ENCODE data around the gene RIN3. TPM values are rescaled to one million over a fixed set of nuclear protein-coding genes. Genes with fewer than 3 reads are reported as not detected.

The RIN3 gene
- total RNA-seq, 4 donors from 2014 or later, result 4.7 to 7.9 (median 6.6) TPM

DNA sequence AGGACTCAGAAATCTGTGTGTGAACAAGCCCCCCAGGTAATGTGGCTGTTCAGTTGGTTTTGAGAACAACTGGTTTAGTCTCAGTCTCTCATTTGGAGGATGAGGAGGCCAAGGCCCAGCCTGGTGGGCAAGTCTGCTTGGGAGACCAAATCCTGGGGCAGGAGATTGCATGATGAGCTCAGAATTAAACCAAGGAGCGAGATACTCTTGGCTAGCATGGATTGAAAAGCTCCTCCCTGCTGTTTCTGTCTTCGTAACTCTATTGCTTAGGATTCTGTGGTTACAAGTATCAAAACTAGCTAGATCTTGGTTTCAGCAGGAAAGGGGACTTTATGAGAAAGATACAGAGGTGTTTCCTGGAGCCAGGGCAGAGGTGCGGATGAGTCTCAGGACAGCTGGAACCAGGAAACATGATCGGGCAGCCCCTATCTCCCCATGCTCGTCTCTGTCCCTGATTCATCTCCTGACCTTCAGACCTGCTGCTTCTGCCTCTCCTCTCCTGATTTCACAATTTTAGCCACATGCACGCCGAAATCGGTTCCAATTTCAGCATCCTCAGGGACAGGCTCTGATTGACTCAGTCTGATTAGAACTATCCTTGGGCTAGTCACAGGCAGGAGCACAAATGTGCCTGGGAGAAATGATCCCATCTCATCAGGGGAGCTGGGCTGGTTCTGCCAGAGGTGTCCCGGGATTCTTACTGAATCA lies 40.2 kb upstream of the RIN3 start:
- no peak overlapping the region for H3K4me3 ChIP-seq (replicated peaks in 1 of 3)
- peak in 1 of 2 donors; percentile 17 for DNase-seq
- intact Hi-C loops (cut with DNase I), result no loop called here
- WGBS, 2 donors, result 63 to 75% methylated on average over 9 of the region's 9 CpGs
- no peak for TF ChIP-seq POLR2A (IDR thresholded peaks at IDR 0.05)
- no peak for TF ChIP-seq CTCF (IDR thresholded peaks at IDR 0.05)
- no peaks in the 10 kb centered on the region for H3K27me3 ChIP-seq
- H3K4me1 ChIP-seq, result no peaks in the 10 kb centered on the region
- H3K27ac ChIP-seq, result peak overlapping the region in 1 of 3 donors; percentile 46
- no peaks in the 10 kb centered on the region for H3K9me3 ChIP-seq
- no peaks in the 10 kb centered on the region for H3K36me3 ChIP-seq

DNA sequence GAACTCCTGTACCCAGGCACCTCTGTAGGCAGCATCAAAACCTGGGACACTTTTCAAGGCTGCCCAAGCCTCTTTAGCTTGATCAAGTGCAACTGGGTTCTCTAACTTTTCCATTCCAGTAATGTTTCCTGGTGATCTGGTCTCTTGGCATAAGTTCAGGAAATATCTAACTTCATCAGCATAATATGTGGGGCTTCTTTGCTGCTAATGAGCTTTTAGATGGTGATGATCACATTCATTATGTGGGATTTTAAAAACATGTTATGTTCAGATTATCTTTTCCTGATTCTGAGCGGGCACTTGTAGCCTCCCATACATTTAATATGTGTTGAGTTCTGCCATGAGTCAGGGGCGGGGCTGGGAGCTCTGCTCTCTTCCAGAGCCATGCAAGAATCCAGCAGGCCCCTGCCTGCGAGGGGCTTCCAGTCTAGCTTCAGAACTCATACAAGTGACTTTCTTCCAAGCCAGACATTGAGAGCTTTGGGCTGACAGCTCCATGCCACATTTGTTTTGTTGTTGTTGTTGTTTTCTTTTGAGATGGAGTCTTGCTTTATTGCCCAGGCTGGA lies 39.5 kb upstream of the RIN3 start:
- no peaks in the 10 kb centered on the region for H3K36me3 ChIP-seq
- intact Hi-C loops (cut with DNase I), result no loop called here
- H3K9me3 ChIP-seq, result no peaks in the 10 kb centered on the region
- no peak for DNase-seq
- no peak overlapping the region for H3K4me3 ChIP-seq (replicated peaks in 1 of 3)
- 92 to 95% methylated on average over 3 of the region's 3 CpGs for WGBS, 2 donors
- H3K27ac ChIP-seq, result peak overlapping the region in 1 of 3 donors; percentile 46
- no peaks in the 10 kb centered on the region for H3K27me3 ChIP-seq
- H3K4me1 ChIP-seq, result no peaks in the 10 kb centered on the region
- no peak for TF ChIP-seq CTCF (IDR thresholded peaks at IDR 0.05)
- no peak for TF ChIP-seq POLR2A (IDR thresholded peaks at IDR 0.05)

DNA sequence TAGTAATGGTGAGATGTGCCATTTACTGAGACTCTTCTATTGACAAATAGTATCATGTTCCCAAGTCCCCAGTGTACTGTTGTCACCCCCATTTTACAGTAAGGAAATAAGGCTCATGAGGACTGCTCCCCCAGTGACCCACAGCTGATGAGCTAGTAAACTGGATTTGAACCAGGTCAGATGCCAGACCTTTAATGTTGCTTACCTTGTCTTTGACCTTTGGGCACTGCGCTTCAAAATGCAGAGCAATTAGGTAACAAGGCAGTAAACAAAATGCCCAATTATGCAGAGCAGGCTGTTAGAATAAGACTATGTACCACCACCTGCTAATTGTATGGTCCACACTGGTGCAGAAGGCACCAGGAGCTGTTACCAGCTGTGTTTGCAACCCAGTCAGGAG lies 38.5 kb upstream of the RIN3 start:
- no peaks in the 10 kb centered on the region for H3K4me1 ChIP-seq
- TF ChIP-seq POLR2A (IDR thresholded peaks at IDR 0.05) (no peak), CTCF (IDR thresholded peaks at IDR 0.05) (no peak)
- 100% methylated on average over 1 of the region's 1 CpG for WGBS, 2 donors
- intact Hi-C loops (cut with DNase I), result no loop called here
- no peaks in the 10 kb centered on the region for H3K27me3 ChIP-seq
- H3K27ac ChIP-seq, result peak overlapping the region in 1 of 3 donors; percentile 46
- H3K4me3 ChIP-seq (replicated peaks in 1 of 3), result no peak overlapping the region
- H3K9me3 ChIP-seq, result no peaks in the 10 kb centered on the region
- no peak for DNase-seq
- H3K36me3 ChIP-seq, result no peaks in the 10 kb centered on the region

- Histone ChIP-seq H3K9me3 (no peaks in the 10 kb centered on the region), H3K4me1 (no peaks in the 10 kb centered on the region), H3K36me3 (no peaks in the 10 kb centered on the region), H3K4me3 (replicated peaks in 1 of 3) (no peak overlapping the region), H3K27ac (peak overlapping the region in 1 of 3 donors; percentile 53), H3K27me3 (no peaks in the 10 kb centered on the region)
- TF ChIP-seq CTCF (IDR thresholded peaks at IDR 0.05), result no peak
- no peak for TF ChIP-seq POLR2A (IDR thresholded peaks at IDR 0.05)
- DNase-seq, result peak; percentile 24 to 37
- intact Hi-C loops (cut with DNase I), result no loop called here
- 72 to 80% methylated on average over 14 of the region's 14 CpGs for WGBS, 2 donors
Observed at GRCh38 chr14:92475451-92476187, 38.0 kb upstream of the RIN3 start.

DNA sequence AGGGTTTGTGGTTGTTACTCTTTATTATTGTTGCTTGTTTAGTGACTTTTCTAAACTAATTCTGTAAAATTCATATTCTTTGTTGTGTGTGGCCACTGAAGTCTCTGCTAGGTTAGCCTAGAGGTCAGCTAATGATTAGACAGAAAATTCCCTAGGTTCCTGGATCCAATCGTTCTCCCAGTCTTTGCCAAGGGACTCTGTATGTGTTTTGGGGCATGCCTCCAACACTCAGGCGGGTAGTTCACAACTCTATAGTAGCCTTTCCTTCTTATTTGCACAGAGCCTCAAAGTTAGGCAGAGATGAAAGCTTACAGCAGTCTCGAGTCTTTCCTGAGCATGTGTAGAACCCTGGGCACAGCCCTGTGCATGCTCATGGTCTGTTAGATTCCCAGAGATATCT lies 32.7 kb upstream of the RIN3 start:
- Histone ChIP-seq H3K27ac (no peak overlapping the region), H3K4me1 (no peaks in the 10 kb centered on the region), H3K27me3 (no peaks in the 10 kb centered on the region), H3K4me3 (replicated peaks in 1 of 3) (no peak overlapping the region), H3K36me3 (no peaks in the 10 kb centered on the region), H3K9me3 (no peaks in the 10 kb centered on the region)
- DNase-seq, result no peak
- WGBS, 2 donors, result 82 to 85% methylated on average over 3 of the region's 3 CpGs
- intact Hi-C loops (cut with DNase I), result no loop called here
- TF ChIP-seq CTCF (IDR thresholded peaks at IDR 0.05) (no peak), POLR2A (IDR thresholded peaks at IDR 0.05) (no peak)
